Measurements from ENCODE around the gene PPARG. TPM values are rescaled to one million over a fixed set of nuclear protein-coding genes. Genes with fewer than 3 reads are reported as not detected.

PPARG gene
- total and polyA plus RNA-seq, 10 of the 15 experiments (the other 5 are each of a cell fraction or from before 2014, with no cell fraction given) = 0.06 to 0.86 (median 0.12) TPM; not detected in 5

DNA sequence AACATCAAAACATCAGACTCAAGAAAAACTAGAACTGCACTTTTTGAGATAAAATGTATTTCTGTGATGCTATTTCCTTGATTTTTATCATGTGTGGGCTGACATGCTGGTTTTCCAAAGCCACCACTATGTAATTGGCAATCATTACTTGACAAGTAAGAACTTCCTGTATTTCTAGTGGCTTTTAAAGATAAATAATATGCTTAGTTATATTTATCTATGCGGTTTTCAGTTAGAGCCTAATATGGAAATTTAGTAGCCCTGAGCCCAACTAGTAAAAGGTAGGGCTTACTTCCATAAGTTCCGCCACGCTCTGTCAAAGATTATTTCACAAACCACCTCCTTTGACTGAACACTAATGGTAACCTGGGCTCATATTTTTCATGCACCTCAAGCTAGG, 91.6 kb downstream of the PPARG start:
- no peak overlapping the region for H3K9ac ChIP-seq (ENCODE audit: control insufficient read depth, insufficient read depth, low read length)
- no peaks in the 10 kb centered on the region for H3K79me2 ChIP-seq (ENCODE audit: control insufficient read depth, insufficient read depth, low read length)
- H3K4me3 ChIP-seq = no peak overlapping the region
- in situ Hi-C loops (cut with MboI) = no loop called here
- intact Hi-C loops (cut with micrococcal nuclease; ENCODE audit: unreplicated experiment) = no loop called here
- H3K27me3 ChIP-seq (replicated peaks in 1 of 2; ENCODE audit: control insufficient read depth in 2 of 2, insufficient read depth in 2 of 2, low read length in 1 of 2) = no peaks in the 10 kb centered on the region
- ChIA-PET SMC1A (ENCODE audit: uncharacterized antibody, unreplicated experiment) (interaction anchor here (1.0 kb wide), 2 partner anchors 9 to 15 kb away, joined by 3 read pairs; no protein-coding TSS in a partner anchor), POLR2A (no interaction called here), CTCF (no interaction called here), RAD21 (ENCODE audit: unreplicated experiment) (no interaction called here)
- TF ChIP-seq MEF2B (IDR thresholded peaks at IDR 0.05; ENCODE audit: partially characterized antibody, poor library complexity, severe bottlenecking) (no peak), ETV6 (conservative IDR thresholded peaks at IDR 0.05 in 1 of 2, IDR thresholded peaks at IDR 0.05 in 1 of 2; ENCODE audit: borderline replicate concordance in 1 of 2, low read depth in 1 of 2) (no peak), IKZF2 (IDR thresholded peaks at IDR 0.05) (no peak), POLR2AphosphoS5 (IDR thresholded peaks at IDR 0.05; ENCODE audit: low read length) (no peak), ATF7 (IDR thresholded peaks at IDR 0.05; ENCODE audit: low read depth) (no peak), NFXL1 (IDR thresholded peaks at IDR 0.05; ENCODE audit: borderline replicate concordance) (no peak)
- TF ChIP-seq, protein P1, sequence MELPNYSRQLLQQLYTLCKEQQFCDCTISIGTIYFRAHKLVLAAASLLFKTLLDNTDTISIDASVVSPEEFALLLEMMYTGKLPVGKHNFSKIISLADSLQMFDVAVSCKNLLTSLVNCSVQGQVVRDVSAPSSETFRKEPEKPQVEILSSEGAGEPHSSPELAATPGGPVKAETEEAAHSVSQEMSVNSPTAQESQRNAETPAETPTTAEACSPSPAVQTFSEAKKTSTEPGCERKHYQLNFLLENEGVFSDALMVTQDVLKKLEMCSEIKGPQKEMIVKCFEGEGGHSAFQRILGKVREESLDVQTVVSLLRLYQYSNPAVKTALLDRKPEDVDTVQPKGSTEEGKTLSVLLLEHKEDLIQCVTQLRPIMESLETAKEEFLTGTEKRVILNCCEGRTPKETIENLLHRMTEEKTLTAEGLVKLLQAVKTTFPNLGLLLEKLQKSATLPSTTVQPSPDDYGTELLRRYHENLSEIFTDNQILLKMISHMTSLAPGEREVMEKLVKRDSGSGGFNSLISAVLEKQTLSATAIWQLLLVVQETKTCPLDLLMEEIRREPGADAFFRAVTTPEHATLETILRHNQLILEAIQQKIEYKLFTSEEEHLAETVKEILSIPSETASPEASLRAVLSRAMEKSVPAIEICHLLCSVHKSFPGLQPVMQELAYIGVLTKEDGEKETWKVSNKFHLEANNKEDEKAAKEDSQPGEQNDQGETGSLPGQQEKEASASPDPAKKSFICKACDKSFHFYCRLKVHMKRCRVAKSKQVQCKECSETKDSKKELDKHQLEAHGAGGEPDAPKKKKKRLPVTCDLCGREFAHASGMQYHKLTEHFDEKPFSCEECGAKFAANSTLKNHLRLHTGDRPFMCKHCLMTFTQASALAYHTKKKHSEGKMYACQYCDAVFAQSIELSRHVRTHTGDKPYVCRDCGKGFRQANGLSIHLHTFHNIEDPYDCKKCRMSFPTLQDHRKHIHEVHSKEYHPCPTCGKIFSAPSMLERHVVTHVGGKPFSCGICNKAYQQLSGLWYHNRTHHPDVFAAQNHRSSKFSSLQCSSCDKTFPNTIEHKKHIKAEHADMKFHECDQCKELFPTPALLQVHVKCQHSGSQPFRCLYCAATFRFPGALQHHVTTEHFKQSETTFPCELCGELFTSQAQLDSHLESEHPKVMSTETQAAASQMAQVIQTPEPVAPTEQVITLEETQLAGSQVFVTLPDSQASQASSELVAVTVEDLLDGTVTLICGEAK (IDR thresholded peaks at IDR 0.05; ENCODE audit: borderline replicate concordance) = no peak
- TF ChIP-seq, protein P2, sequence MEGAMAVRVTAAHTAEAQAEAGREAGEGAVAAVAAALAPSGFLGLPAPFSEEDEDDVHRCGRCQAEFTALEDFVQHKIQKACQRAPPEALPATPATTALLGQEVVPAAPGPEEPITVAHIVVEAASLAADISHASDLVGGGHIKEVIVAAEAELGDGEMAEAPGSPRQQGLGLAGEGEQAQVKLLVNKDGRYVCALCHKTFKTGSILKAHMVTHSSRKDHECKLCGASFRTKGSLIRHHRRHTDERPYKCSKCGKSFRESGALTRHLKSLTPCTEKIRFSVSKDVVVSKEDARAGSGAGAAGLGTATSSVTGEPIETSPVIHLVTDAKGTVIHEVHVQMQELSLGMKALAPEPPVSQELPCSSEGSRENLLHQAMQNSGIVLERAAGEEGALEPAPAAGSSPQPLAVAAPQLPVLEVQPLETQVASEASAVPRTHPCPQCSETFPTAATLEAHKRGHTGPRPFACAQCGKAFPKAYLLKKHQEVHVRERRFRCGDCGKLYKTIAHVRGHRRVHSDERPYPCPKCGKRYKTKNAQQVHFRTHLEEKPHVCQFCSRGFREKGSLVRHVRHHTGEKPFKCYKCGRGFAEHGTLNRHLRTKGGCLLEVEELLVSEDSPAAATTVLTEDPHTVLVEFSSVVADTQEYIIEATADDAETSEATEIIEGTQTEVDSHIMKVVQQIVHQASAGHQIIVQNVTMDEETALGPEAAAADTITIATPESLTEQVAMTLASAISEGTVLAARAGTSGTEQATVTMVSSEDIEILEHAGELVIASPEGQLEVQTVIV (IDR thresholded peaks at IDR 0.05; ENCODE audit: borderline replicate concordance, partially characterized antibody) = no peak
- FAIRE-seq (no peak), DNase-seq (ENCODE audit: low read depth, low spot score) (no peak), ATAC-seq (peak; percentile 22; the same call in 1 of the 3 replicates)
- no peaks in the 10 kb centered on the region for H4K20me1 ChIP-seq (ENCODE audit: control insufficient read depth, insufficient read depth)
- no peak overlapping the region for H3K4me2 ChIP-seq (ENCODE audit: control insufficient read depth, insufficient read depth)
- no peaks in the 10 kb centered on the region for H3K36me3 ChIP-seq (ENCODE audit: control insufficient read depth in 2 of 2, insufficient read depth in 2 of 2, low read length in 1 of 2)
- H3K4me1 ChIP-seq (ENCODE audit: control insufficient read depth, insufficient read depth, low read length) = no peaks in the 10 kb centered on the region
- no peak overlapping the region for H3K27ac ChIP-seq (ENCODE audit: control insufficient read depth, insufficient read depth)
- no peak overlapping the region for H2AFZ ChIP-seq (ENCODE audit: control insufficient read depth, low read depth, low read length)
- 74% methylated on average over 3 of the region's 3 CpGs for WGBS (ENCODE audit: insufficient coverage, insufficient replicate concordance, low lambda C conversion rate, missing lambda C conversion rate)
- H3K9me3 ChIP-seq (replicated peaks; ENCODE audit: control insufficient read depth, insufficient read depth, low read length) = no peaks in the 10 kb centered on the region
- no TSS peak for BruUV-seq (replicated peaks)
